Stimulated activated CD4-positive, alpha-beta T cell treated with anti-CD3 and anti-CD28 coated beads, Interleukin-15, amount 100 ng/mL, for 48 hours (primary cell): ENCODE measurements around the gene OR10A2.
"Not testable (repeated sequence)": the region's sequence is repeated elsewhere in the genome, so short reads cannot be mapped to it uniquely, and the experiment has no call there.

Experiments used
- DNase-seq, 2 donors: peaks; one replicate each; pipeline ENCODE4 v3.0.0-alpha.2; 2020; ENCODE audit warnings: low read depth in 2 of 2

Gene OR10A2

DNA sequence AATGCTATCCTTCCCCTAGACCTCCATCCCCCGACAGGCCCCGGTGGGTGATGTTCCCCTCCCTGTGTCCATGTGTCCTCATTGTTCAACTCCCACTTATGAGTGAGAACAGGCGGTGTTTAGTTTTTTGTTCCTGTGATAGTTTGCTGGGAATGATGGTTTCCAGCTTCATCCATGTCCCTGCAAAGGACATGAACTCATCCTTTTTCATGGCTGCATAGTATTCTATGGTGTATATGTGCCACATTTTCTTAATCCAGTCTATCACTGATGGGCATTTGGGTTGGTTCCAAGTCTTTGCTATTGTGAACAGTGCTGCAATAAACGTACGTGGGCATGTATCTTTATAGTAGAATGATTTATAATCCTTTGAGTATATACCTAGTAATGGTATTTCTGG lies 24.9 kb downstream of the OR10A2 start:
- not testable (repeated sequence) for DNase-seq

DNA sequence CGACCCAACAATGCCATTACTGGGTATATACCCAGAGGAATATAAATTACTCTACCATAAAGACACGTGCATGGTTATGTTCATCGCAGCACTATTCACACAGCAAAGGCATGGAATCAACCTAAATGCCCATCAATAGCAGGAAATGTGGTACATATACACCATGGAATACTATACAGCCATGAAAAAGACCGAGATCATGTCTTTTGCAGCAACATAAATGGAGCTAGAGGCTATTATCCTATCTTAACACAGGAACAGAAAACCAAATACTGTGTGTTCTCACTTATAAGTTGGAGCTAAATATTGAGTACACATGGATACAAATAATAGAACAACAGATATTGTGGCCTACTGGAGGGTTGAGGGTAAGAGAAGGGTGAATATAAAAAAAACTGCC lies 26.0 kb downstream of the OR10A2 start:
- DNase-seq, result no peak

DNA sequence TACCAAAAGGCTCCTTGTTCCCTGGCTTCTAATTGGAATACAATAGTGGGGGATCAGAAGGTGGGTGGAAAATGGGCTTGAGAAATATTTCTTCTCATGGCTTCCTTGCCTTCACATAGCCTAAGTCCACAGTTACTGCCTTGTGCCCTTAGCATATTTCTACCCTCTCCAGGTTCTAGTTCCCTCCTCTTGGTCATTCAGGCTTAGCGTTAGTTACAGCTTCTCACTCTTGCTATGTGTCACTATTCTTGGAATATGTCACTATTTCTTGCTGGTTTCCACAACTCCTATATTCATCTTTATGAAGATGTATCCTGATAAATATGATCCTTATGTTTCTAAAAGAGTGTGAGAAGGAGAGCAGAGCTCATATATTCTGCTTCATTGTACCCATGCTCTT lies 27.0 kb downstream of the OR10A2 start:
- DNase-seq, result no peak

DNA sequence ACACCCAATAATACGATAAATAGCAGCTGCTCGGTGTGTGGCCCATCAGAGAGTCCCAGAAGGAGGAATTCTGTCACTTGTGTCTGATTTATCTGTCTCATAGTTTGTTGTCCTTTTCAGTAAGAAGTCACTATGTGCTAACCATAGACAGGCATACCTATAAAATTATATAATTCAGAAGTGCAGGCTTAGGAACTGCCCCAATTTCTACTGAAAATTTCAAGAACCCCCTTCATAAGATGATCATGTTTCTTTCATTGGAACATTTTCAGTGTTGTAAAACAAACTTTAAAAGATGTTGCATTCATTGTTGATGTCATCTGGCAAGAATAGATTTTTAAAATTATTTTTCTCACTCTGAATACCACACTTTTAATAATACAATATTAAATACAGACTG lies 29.5 kb downstream of the OR10A2 start, which contains the start of gene OR2D2:
TSS of gene OR2D2 (minus strand) at position 101 of the 400 bp plus-strand sequence. CDS start at position 101, 0 bp downstream.
- no peak for DNase-seq

DNA sequence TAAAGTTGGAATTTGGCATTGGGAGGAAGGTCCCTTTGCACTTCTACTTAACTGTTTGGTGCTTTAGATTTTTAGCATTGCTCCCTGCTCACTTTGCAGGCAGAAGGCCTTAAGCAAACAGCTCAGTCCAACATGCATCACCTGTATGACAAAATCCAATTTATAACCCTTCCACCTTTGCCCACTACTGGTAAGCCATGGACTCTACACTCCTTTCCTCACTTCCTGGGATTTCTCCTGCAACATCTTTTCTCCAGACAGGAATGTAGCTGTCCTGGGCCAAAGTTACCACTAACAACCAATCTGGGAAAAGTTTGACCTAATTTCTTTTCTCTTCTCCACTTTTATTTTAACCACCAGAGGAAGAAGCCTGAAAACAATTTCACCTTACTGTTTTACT lies 31.2 kb downstream of the OR10A2 start:
- DNase-seq, result no peak

DNA sequence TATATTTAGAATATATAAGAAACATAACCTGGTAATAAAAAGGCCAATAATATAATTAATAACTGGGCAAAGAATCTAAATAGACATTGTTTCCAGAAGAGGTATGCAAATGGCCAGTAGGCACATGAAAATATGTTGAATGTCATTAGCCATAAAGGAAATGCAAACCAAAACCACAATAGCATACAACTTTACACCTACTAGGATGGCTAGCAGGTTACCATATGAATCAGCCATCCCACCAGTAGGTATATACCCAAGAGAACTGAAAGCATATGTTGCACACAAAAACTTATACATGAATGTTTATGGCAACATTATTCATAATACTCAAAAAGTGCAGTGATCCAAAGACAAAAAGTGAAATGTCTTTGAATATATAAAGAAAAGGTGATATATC lies 32.2 kb downstream of the OR10A2 start:
- no peak for DNase-seq

DNA sequence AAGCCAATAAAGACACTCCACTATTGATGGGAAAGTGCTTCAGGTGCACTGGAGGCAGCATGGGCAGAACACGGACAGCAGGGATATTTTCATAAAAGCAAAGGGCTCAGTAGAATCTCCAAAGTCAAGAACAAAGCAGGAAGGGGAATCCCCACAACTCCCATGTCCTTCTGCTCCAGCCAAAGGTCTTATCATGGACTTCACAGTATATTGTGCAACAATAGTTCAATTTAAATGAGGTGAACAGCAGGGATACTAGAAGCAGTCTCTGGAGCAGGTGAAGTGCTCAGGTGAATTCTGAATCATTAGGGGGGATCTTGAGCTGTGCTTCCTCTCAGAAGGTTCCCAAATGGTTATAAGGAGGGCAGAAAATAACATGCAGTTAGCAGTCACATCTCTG lies 36.1 kb downstream of the OR10A2 start:
- no peak for DNase-seq

DNA sequence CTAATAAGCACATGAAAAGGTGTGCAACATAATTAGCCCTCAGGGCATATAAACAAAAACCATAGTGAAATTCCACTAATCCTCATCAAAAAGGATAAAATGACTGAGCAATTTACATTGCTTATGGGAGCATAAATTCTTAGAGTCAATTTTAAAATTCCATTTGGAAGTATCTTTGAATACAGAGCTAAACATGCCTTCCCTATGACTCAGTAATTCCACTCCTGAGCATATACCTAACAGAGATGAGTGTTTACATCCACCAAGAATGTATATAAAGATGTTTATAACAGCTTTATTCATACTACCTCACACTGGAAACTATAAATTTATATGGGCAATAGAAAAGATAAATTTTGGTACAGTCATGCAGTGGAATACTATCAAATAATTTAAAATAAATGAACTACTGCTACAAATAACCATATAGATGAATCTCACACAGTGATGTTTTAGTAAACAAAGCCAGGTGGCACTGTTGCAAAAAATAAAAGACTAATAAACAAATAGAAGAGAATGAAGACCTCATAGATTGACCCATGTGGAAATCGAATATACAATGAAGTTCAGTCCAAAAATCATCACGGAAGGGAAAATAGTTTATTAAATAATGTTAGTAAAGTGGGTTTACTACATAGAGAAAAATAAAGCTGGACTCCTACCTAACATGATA lies 37.6 kb downstream of the OR10A2 start:
- no peak for DNase-seq

DNA sequence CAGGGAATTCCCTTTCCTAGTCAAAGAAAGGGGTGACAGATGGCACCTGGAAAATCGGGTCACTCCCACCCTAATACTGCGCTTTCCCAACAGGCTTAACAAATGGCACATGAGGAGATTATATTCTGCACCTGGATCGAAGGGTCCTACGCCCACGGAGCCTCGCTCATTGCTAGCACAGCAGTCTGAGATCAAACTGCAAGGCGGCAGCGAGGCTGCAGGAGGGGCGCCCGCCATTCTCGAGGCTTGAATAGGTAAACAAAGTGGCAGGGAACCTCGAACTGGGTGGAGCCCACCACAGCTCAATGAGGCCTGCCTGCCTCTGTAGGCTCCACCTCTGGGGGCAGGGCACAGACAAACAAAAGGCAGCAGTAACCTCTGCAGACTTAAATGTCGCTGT lies 41.9 kb downstream of the OR10A2 start:
- not testable (repeated sequence) for DNase-seq

DNA sequence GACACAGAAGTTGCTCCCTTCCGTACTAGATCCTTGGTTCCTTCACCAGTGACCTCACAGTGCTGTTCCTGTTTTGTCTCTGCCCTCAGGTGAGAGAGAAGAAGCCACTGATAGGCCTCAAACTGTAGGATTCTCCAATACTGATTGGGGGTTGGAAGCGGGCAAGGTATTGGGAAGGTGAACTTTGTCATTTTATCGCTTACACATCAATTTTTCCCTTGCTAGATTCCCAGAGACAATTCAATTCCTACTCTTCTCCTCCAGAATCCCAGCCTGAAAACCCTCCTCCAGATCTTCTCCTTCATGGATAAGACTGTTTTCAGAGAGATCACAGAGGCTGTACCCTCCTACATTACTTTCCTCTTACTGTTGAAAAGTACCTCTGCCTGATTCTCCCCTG lies 48.5 kb downstream of the OR10A2 start:
- no peak for DNase-seq

DNA sequence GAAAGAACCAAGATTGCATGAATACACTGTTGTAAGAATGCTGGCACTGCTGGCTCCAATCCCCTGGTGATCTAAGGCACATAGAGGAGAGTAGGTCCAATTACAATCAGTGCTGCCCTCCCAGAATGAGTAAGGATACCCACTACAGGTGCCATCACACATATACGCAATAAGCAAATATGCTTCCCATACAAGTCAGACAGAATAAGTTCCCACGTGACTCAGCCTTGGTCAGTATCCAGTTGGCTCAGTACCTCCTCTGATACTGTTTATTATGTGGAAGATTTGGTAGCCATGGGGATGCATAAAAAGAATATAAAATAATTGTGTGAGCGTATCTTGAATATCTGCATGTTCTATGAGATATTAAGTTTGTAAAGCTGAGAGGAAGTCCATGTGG lies 49.1 kb downstream of the OR10A2 start:
- DNase-seq, result no peak

DNA sequence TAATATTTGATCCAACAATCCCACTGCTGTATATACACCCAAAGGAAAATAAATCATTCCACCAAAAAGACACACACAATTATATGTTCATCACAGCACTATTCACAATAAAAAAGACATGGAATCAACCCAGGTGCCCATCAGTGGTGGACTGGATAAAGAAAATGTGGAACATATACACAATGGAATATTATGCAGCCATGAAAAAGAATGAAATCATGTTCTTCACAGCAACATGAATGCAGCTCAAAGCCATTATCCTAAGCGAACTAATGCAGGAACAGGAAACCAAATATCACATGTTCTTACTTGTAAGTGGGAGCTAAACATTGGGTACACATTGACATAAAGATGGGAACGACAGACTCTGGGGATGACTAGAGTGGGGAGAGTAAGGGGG lies 56.8 kb downstream of the OR10A2 start:
- DNase-seq, result no peak

DNA sequence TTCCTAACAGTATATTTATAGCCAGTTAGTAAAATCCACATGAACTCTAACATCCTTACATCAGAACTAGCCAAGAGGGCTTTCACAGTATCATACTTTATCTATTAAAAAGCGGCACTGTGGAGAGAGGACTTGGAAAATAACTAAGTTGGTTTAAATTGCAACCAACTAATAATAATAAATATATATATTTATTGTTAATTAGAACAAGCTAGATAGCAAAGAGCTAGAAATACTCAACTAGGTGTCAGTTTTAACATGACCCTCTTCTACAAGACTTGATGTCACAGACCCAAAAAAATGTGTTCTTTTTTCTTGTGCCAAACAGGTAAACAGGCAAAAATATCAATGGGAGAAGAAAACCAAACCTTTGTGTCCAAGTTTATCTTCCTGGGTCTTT lies 57.8 kb downstream of the OR10A2 start, which contains the start of gene OR2D3:
TSS of gene OR2D3 (plus strand) at position 301 of the 400 bp plus-strand sequence. CDS start at position 301, 0 bp downstream.
- no peak for DNase-seq
